Activated naive CD8-positive, alpha-beta T cell treated with anti-CD3 and anti-CD28 coated beads, Interleukin-2, amount 50 U/mL, for 24 hours (primary cell): ENCODE results near the gene GTPBP4.

Source experiments
- ATAC-seq: fragments of 150-1000 bp; cut with Tn5 transposase; one replicate; pipeline ENCODE4 v1.10.0; 2021
- DNase-seq: peaks from one replicate; pipeline ENCODE4 v3.0.0; 2021
- H3K27ac Mint-ChIP-seq: one replicate; pipeline ENCODE4 v1.8.0; 2021; ENCODE audit warnings: mild to moderate bottlenecking, mixed read lengths
- H3K27me3 Mint-ChIP-seq: one replicate; pipeline ENCODE4 v1.8.0; 2021; ENCODE audit warnings: mixed read lengths
- H3K36me3 Mint-ChIP-seq: one replicate; pipeline ENCODE4 v1.8.0; 2021; ENCODE audit warnings: low read depth, mixed read lengths
- H3K4me1 Mint-ChIP-seq: one replicate; pipeline ENCODE4 v1.8.0; 2021; ENCODE audit warnings: mixed read lengths
- H3K4me3 Mint-ChIP-seq: one replicate; pipeline ENCODE4 v1.8.0; 2021; ENCODE audit warnings: mild to moderate bottlenecking, moderate library complexity, mixed read lengths
- H3K9me3 Mint-ChIP-seq: one replicate; pipeline ENCODE4 v1.8.0; 2021; ENCODE audit warnings: mixed read lengths

Gene GTPBP4

DNA sequence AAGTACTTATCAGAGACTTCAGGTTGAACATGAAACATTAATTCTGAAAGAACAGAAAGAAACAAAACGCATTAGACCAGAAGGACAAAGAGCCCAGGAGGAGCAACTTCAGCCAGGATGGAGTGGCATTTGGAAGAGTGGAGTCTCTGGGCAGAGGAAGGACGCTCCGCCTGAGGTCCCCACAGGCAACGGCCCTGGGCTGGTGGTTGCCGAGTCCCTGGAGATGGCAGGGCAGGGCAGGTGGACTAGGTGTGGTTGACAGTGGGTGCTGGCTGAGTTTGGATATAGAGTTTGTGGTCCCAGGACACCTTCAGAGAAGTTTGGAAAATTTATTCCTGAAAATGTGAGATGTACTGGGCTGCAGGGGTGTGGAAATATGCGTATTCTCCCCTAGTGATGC is 29.4 kb upstream of the GTPBP4 start:
- no peak overlapping the region for H3K4me3 Mint-ChIP-seq
- ATAC-seq (no peak), DNase-seq (no peak)
- H3K27me3 Mint-ChIP-seq, result peaks cover 11% of the 10 kb centered on the region
- H3K9me3 Mint-ChIP-seq, result no peaks in the 10 kb centered on the region
- H3K27ac Mint-ChIP-seq, result no peak overlapping the region
- H3K36me3 Mint-ChIP-seq, result no peaks in the 10 kb centered on the region
- no peaks in the 10 kb centered on the region for H3K4me1 Mint-ChIP-seq

DNA sequence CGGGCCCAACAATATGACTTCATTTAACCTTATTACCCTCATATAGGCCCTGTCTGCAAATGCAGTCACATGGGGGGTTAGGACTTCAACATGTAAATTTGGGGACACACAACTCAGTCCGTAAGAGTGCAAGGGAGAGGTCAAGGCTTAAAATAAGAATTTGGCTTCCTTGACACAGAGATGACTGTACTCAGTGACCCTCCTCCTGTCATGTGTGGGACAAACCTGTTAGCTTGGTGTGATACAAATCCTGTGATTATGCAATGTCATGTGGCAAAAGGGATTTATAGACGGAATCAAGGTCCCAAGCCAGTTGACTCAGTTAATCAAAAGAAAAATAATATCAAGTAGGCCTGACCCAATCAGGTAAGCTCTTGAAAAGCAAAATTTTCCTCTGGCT is 25.9 kb upstream of the GTPBP4 start:
- no peaks in the 10 kb centered on the region for H3K36me3 Mint-ChIP-seq
- peaks cover 11% of the 10 kb centered on the region for H3K27me3 Mint-ChIP-seq
- peaks cover 5% of the 10 kb centered on the region for H3K4me1 Mint-ChIP-seq
- no peak for DNase-seq
- H3K27ac Mint-ChIP-seq, result no peak overlapping the region
- ATAC-seq, result no peak
- no peak overlapping the region for H3K4me3 Mint-ChIP-seq
- H3K9me3 Mint-ChIP-seq, result no peaks in the 10 kb centered on the region

DNA sequence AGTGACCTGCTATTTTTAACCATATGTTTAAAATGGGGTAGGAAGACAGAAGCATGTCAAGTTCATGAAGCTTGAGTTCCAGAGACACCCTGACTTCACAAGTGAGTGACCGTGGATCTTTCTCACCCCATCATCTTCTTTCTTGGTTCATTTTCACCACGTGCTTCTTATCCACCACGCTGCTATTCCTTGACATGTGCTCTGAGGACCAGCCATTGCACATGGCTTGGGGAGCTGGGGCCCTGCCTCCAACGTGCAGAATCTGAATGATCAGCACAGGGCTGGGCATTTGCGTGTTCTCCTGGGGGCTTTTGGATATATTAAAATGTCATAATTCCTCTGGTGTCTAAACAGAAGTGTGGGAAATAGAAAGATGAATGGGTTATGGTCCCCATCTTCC is 25.0 kb upstream of the GTPBP4 start:
- ATAC-seq (no peak), DNase-seq (no peak)
- no peak overlapping the region for H3K4me3 Mint-ChIP-seq
- H3K27ac Mint-ChIP-seq, result no peak overlapping the region
- peaks cover 14% of the 10 kb centered on the region for H3K27me3 Mint-ChIP-seq
- H3K4me1 Mint-ChIP-seq, result peaks cover 6% of the 10 kb centered on the region
- no peaks in the 10 kb centered on the region for H3K9me3 Mint-ChIP-seq
- no peaks in the 10 kb centered on the region for H3K36me3 Mint-ChIP-seq

DNA sequence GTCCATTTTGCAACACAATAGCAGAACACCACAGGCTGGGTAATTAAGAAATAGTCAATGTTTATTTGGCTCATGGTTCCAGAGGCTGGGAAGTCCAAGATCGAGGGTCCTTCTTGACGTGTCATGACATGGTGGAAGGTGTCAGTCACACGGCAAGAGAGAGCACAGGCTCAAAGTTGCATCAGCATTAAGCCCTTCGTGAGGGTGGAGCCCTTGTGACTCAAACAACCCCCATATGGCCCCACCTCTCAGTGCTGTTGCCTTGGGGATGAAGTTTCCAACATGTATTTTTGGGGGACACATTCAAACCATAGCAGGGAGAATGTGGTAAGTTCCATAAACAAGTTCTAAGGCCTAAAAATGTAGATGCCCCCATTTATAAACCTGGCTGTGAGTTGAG is 24.6 kb upstream of the GTPBP4 start:
- H3K4me1 Mint-ChIP-seq, result peaks cover 6% of the 10 kb centered on the region
- H3K27me3 Mint-ChIP-seq, result peaks cover 15% of the 10 kb centered on the region
- DNase-seq, result no peak
- no peaks in the 10 kb centered on the region for H3K36me3 Mint-ChIP-seq
- H3K27ac Mint-ChIP-seq, result no peak overlapping the region
- ATAC-seq, result no peak
- H3K4me3 Mint-ChIP-seq, result no peak overlapping the region
- H3K9me3 Mint-ChIP-seq, result no peaks in the 10 kb centered on the region

DNA sequence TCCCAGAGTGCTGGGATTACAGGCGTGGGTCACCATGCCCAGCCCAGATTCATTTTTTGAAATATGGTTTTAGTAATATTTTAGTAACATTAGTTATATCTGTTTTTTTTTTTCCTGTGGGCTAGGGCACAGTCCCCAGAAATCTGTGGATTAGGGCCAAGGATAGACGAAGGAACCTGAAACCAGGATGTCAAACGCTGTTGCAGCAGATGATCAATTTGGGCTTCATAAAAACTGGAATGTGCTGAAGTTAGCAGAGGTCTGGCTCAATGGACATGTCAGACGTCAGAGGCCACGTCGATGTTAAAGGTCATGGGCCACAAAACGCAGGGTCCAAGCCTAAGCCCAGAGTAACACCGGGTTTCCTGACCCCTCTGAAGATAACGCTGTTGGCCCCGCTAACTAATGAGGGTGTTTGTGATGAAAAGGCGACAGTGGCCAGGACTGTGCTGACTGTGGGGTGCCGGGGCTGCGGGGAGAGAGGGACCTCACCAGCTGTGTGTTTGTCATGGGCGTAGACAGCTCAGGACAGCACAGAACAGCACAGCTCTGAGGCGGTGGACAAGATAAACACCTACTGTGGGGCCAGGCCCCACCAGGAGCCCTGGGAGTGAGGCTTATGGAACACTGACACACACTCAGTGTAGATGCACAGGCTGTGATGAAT is 23.8 kb upstream of the GTPBP4 start:
- H3K4me1 Mint-ChIP-seq, result peaks cover 6% of the 10 kb centered on the region
- ATAC-seq (no peak), DNase-seq (no peak)
- no peaks in the 10 kb centered on the region for H3K9me3 Mint-ChIP-seq
- no peak overlapping the region for H3K4me3 Mint-ChIP-seq
- H3K36me3 Mint-ChIP-seq, result no peaks in the 10 kb centered on the region
- peaks cover 19% of the 10 kb centered on the region for H3K27me3 Mint-ChIP-seq
- no peak overlapping the region for H3K27ac Mint-ChIP-seq

DNA sequence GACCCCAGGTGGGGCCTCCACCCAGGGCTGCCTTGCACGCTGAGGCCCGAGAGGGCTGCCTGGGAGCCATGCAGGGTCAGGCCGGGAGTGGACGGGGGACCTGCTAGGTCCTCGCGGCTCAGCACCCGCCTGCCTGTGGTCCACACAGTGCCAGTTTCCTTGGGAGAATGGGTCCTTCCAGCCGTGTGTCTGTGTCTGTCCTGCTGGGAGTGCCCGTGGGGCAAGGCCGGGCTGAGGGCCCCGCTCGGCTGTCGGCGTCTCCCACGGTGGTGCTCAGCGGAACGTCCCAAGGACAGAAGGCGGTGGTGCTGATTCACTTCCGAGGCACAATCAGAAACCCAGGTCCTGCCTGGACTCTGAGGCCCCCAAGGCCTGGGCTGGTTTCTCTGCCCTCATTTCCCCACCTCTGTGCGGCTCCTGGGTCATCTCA is 23.2 kb upstream of the GTPBP4 start:
- Mint-ChIP-seq H3K36me3 (no peaks in the 10 kb centered on the region), H3K27ac (no peak overlapping the region), H3K4me3 (no peak overlapping the region), H3K4me1 (peaks cover 6% of the 10 kb centered on the region), H3K9me3 (no peaks in the 10 kb centered on the region), H3K27me3 (peaks cover 19% of the 10 kb centered on the region)
- DNase-seq (no peak), ATAC-seq (no peak)

DNA sequence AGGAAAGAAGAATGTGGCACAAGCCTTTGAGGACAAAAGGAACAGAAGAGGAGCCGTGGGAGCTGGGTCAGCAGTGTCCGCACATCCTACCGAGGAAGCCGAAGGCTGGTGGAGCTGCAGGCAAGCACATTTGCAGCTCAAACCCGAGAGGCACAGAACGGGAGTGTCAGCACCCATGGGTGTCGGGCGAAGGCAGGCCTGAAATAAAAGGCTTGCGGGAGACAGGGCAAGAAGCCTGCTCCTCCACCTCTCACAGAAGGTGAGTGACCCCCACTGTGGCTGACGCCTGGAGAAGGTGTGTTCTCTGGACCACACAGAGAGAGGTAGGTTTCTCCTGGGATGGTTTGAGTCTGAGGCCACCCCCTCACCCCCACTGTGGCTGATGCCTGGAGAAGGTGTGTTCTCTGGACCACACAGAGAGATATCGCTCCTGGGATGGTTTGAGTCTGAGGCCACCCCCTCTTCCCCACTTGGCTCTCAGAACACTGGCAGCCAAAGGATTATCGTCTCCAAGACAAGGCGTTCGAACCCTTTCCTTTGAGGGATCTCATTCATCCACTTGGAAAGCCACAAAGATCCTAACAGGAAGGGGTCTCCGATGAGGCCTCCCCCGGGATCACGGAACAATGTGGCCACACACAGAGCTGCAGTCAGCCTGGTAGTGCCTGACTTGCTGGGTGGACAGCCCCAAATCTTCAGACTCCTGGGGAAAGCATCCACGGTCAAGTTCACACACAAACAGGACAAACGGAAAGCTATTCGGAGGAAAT is 21.6 kb upstream of the GTPBP4 start:
- DNase-seq, result no peak
- Mint-ChIP-seq H3K27me3 (peaks cover 18% of the 10 kb centered on the region), H3K9me3 (no peaks in the 10 kb centered on the region), H3K4me3 (no peak overlapping the region), H3K36me3 (no peaks in the 10 kb centered on the region), H3K27ac (no peak overlapping the region), H3K4me1 (peaks cover 6% of the 10 kb centered on the region)
- no peak for ATAC-seq

DNA sequence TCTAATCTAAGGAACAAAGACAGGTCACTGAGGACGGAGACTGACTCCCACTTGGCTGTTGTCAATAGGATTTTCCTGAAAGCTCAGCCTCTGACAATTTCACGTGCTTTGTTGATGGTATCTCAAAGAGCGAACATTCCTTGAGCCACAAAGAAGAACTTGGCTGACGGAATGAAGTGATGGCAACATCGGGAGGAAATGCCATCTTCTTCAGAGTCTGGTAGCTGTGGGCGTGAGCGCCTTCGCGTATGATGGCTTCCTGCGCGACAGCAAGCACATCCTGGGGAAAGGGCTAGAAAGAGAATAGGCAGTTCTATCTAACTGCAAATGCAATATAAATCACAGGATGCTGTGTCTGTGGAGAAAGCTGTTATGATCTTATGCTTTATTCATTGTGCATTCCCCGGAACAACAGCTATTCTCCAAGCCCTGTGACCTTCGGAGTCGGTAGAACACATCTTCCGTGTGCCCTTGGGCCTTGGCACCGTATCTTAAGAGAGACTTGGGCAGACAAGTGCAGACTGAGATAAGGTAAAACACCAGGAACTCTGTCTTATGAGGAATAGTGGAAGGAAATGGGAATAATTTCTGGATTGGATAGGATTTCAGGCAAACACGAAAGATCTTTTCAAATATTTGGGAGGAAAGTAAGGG is 19.6 kb upstream of the GTPBP4 start:
- ATAC-seq (no peak), DNase-seq (no peak)
- Mint-ChIP-seq H3K4me3 (no peak overlapping the region), H3K36me3 (no peaks in the 10 kb centered on the region), H3K4me1 (peaks cover 6% of the 10 kb centered on the region), H3K27me3 (peaks cover 18% of the 10 kb centered on the region), H3K9me3 (no peaks in the 10 kb centered on the region), H3K27ac (no peak overlapping the region)

DNA sequence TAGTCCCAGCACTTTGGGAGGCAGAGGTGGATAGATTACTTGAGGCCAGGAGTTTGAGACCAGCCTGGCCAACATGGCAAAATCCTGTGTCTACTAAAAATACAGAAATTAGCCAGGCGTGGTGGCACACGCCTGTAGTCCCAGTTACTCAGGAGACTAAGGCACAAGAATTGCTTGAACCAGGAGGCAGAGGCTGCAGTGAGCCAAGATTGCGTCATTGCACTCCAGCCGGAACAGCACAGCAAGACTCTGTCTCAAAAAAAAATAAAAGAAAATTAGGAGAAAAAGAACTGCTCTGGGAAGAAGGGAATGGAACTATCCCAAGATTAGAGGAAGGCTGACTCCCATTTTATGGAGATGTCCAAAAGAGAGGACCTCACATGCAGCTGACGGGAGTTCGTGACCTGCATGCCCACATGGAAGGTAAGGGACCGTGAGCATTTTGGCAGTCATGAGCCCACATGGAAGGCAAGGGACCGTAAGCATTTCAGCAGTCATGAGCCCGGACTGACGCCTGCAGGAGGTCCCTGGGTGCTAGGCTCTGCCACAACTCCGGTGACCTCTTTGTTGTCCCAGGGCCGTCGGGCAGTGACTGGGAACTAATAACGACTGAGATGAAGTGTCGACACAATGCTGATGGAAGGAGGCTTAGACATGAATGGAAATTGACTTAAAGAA is 18.6 kb upstream of the GTPBP4 start:
- no peak for ATAC-seq
- peaks cover 6% of the 10 kb centered on the region for H3K4me1 Mint-ChIP-seq
- no peaks in the 10 kb centered on the region for H3K9me3 Mint-ChIP-seq
- no peaks in the 10 kb centered on the region for H3K36me3 Mint-ChIP-seq
- H3K27ac Mint-ChIP-seq, result no peak overlapping the region
- no peak overlapping the region for H3K4me3 Mint-ChIP-seq
- no peak for DNase-seq
- H3K27me3 Mint-ChIP-seq, result peaks cover 18% of the 10 kb centered on the region

DNA sequence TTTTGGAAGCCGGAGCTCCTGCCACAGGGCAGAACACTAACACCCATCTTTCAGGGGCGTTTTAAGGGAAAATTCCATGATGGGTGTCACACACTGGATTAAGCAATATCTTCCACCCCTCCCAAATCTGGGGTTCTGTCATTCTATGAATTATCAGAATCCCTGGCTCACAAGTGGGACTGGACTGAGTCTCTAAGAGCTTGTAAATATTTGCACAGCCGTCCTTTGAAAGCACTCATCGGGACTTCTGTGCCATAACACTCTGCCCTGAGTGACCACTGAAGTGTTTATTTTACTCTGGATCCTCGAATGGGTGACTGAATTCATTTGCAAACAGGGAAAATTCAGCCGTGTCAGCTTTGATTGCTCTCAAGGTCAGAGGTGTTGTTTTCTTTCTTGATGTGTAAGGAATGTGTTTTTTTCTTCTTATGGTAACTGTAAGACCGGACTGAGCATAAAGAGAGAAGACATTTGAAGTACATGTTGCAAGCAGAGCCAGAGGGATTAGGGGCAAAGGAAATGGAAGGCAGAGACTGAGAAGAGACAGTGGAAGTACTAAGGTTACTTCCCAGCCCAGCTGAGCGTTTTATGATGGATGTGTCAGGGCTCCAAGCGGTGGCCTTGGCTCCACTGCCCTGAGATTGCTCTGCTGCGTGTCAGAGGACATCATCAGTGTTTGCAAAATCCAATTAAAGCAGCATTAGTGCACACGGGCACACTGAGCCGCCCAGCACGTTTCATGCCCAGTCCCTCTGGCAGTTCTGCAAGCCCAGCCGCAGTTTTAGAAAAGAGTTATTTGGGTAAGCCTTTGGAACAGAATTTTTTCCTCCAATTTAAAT is 17.7 kb upstream of the GTPBP4 start:
- no peak overlapping the region for H3K27ac Mint-ChIP-seq
- H3K4me3 Mint-ChIP-seq, result no peak overlapping the region
- H3K36me3 Mint-ChIP-seq, result no peaks in the 10 kb centered on the region
- peaks cover 6% of the 10 kb centered on the region for H3K4me1 Mint-ChIP-seq
- H3K27me3 Mint-ChIP-seq, result peaks cover 18% of the 10 kb centered on the region
- DNase-seq (no peak), ATAC-seq (no peak)
- H3K9me3 Mint-ChIP-seq, result no peaks in the 10 kb centered on the region

DNA sequence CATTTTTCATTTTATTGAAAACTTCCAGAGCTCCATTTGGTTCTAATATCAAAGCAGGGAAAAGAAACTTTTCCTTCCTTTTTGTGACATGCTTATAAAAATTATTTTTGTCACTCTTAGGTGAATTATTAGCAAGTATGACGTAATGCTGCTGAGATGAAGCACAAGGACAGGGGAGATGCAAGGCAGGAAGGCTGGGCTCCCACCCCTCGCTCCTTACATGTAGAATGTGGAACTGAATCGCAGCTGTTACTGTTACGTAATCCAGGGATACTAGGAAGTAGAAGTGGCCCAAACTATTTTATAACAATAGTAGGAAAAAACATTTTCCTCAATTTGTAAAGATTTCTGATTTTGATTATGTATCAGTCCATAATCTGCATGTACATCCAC is 17.1 kb upstream of the GTPBP4 start:
- Mint-ChIP-seq H3K4me3 (no peak overlapping the region), H3K27me3 (peaks cover 15% of the 10 kb centered on the region), H3K27ac (no peak overlapping the region), H3K9me3 (no peaks in the 10 kb centered on the region), H3K36me3 (no peaks in the 10 kb centered on the region), H3K4me1 (peaks cover 6% of the 10 kb centered on the region)
- no peak for ATAC-seq
- no peak for DNase-seq

DNA sequence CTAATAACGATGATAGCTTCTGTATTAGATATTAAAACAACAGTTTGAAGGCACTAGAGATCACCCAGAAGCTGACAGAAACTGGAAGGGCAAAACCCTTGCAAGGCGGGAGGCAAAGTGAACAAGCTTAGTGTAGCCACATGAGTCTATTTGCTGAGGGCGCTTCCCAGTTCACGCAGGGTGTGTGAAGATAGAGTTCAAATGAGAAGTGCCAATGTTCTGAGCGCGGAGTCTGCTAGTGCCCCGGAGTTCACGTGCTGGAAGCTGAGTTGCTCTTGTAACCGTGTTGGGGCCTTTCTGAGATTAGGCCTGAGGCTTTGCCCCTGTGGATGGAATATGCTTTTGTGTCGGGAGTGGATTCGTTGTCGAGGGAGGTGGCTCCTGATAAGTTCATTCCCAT is 16.6 kb upstream of the GTPBP4 start:
- no peak overlapping the region for H3K27ac Mint-ChIP-seq
- peaks cover 15% of the 10 kb centered on the region for H3K27me3 Mint-ChIP-seq
- no peak for ATAC-seq
- no peak overlapping the region for H3K4me3 Mint-ChIP-seq
- DNase-seq, result no peak
- H3K36me3 Mint-ChIP-seq, result peaks cover 1% of the 10 kb centered on the region
- peaks cover 2% of the 10 kb centered on the region for H3K9me3 Mint-ChIP-seq
- peaks cover 4% of the 10 kb centered on the region for H3K4me1 Mint-ChIP-seq

DNA sequence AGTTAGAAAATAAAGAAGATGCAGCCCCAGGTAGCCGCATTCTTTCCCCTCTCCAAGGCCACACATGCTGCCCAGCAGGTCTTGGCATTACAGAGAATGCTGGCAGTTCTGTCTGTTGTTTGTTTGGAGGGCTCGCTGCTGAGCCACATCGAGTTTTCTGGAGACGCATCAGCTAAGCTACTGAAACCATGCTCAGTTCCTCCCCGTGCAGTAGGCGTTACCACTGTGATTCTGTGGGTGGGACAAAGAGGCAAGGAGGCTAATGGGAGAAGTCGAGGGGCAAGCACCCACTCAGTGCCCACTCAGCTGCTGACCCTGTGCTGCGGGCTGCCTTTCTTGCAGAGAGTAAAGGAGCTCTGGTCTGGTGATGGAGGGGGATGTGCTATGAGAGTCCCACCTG is 15.5 kb upstream of the GTPBP4 start:
- H3K4me3 Mint-ChIP-seq, result no peak overlapping the region
- peaks cover 5% of the 10 kb centered on the region for H3K9me3 Mint-ChIP-seq
- H3K27me3 Mint-ChIP-seq, result peaks cover 15% of the 10 kb centered on the region
- no peaks in the 10 kb centered on the region for H3K4me1 Mint-ChIP-seq
- DNase-seq, result no peak
- ATAC-seq, result no peak
- H3K36me3 Mint-ChIP-seq, result peaks cover 4% of the 10 kb centered on the region
- no peak overlapping the region for H3K27ac Mint-ChIP-seq
